ENCODE measurements around the gene EMP3. TPM values are rescaled to one million over a fixed set of nuclear protein-coding genes. Genes with fewer than 3 reads are reported as not detected.
A peak's percentile ranks its signal among the peaks of the same experiment; 100 is the strongest.

EMP3 gene
- total and polyA plus RNA-seq, 9 of the 15 experiments (the other 6 are each of a cell fraction or from before 2014, with no cell fraction given): 123 to 386 (median 296) TPM

- TF ChIP-seq REST (IDR thresholded peaks at IDR 0.05; ENCODE audit: borderline replicate concordance) (peak; percentile 95), REST (CRISPR knock-in tag; IDR thresholded peaks at IDR 0.05; ENCODE audit: low read depth) (peak; percentile 33; the same call in 1 of the 2 replicates), CHAMP1 (IDR thresholded peaks at IDR 0.05) (no peak), SAFB2 (IDR thresholded peaks at IDR 0.05; ENCODE audit: borderline replicate concordance, low read depth, low read length, severe bottlenecking) (no peak), SMARCA5 (IDR thresholded peaks at IDR 0.05) (peak; percentile 54; the same call in 1 of the 2 replicates), HLTF (IDR thresholded peaks at IDR 0.05) (no peak), SP1 (CRISPR knock-in tag; IDR thresholded peaks at IDR 0.05) (peak; percentile 77), CHD2 (IDR thresholded peaks at IDR 0.05; ENCODE audit: low read depth, low read length) (peak; percentile 24; the same call in 1 of the 2 replicates), MTA3 (IDR thresholded peaks at IDR 0.05; ENCODE audit: borderline replicate concordance) (peak; percentile 71), HINFP (tag; conservative IDR thresholded peaks at IDR 0.05; ENCODE audit: low read depth) (0 out of 2 replicates have a peak, but pooled peaks have one; percentile 7), ARID2 (IDR thresholded peaks at IDR 0.05) (peak; percentile 92)
- TF ChIP-seq, protein P1, sequence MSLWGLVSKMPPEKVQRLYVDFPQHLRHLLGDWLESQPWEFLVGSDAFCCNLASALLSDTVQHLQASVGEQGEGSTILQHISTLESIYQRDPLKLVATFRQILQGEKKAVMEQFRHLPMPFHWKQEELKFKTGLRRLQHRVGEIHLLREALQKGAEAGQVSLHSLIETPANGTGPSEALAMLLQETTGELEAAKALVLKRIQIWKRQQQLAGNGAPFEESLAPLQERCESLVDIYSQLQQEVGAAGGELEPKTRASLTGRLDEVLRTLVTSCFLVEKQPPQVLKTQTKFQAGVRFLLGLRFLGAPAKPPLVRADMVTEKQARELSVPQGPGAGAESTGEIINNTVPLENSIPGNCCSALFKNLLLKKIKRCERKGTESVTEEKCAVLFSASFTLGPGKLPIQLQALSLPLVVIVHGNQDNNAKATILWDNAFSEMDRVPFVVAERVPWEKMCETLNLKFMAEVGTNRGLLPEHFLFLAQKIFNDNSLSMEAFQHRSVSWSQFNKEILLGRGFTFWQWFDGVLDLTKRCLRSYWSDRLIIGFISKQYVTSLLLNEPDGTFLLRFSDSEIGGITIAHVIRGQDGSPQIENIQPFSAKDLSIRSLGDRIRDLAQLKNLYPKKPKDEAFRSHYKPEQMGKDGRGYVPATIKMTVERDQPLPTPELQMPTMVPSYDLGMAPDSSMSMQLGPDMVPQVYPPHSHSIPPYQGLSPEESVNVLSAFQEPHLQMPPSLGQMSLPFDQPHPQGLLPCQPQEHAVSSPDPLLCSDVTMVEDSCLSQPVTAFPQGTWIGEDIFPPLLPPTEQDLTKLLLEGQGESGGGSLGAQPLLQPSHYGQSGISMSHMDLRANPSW (CRISPR knock-in tag; IDR thresholded peaks at IDR 0.05): peak; percentile 83; the same call in 1 of the 2 replicates
Measured at GRCh38 chr19:48333467-48334384, 8.4 kb downstream of the EMP3 start (continued).

Data from K562 (cell line).